SJSA1 (cell line): ENCODE results near the gene NXT1. TPM values are rescaled to one million over a fixed set of nuclear protein-coding genes. Genes with fewer than 3 reads are reported as not detected.

Source experiments
- DNase-seq, 2 experiments: peaks; one replicate each; pipeline ENCODE4 v3.0.0-alpha.2; 2015 to 2020; ENCODE audit warnings: low spot score in 2 of 2, low read depth in 1 of 2
- H3K27ac ChIP-seq: fragments of 250-450 bp; sonication (Bioruptor Pico); 2 replicates; pipeline ENCODE4 v1.5.1; 2020; ENCODE audit warnings: mild to moderate bottlenecking, moderate library complexity
- H3K27me3 ChIP-seq: fragments of 250-450 bp; sonication (Bioruptor Pico); replicated peaks from 2 replicates; pipeline ENCODE4 v1.5.1; 2020; ENCODE audit warnings: mild to moderate bottlenecking, moderate library complexity
- H3K36me3 ChIP-seq: fragments of 250-450 bp; sonication (Bioruptor Pico); 2 replicates; pipeline ENCODE4 v1.5.1; 2020; ENCODE audit warnings: mild to moderate bottlenecking
- H3K4me1 ChIP-seq: fragments of 250-450 bp; sonication (Bioruptor Pico); replicated peaks from 2 replicates; pipeline ENCODE4 v1.6.1; 2021; ENCODE audit warnings: mild to moderate bottlenecking
- H3K4me3 ChIP-seq: fragments of 250-450 bp; sonication (Bioruptor Pico); 2 replicates; pipeline ENCODE4 v1.5.1; 2020; ENCODE audit warnings: mild to moderate bottlenecking
- H3K9me3 ChIP-seq: fragments of 250-450 bp; sonication (Bioruptor Pico); replicated peaks from 2 replicates; pipeline ENCODE4 v1.5.1; 2020; ENCODE audit warnings: mild to moderate bottlenecking
- total RNA-seq: library from RNA; depleted of rRNA; stranded (reverse); fragments of >200 nt; shearing (Covaris generic); gene quantifications from 2 replicates; pipeline ENCODE4 v1.2.3, GENCODE V29; 2014; rRNA removed

The NXT1 gene
- total RNA-seq, 1 experiment from 2014 or later, result 76.0 TPM

DNA sequence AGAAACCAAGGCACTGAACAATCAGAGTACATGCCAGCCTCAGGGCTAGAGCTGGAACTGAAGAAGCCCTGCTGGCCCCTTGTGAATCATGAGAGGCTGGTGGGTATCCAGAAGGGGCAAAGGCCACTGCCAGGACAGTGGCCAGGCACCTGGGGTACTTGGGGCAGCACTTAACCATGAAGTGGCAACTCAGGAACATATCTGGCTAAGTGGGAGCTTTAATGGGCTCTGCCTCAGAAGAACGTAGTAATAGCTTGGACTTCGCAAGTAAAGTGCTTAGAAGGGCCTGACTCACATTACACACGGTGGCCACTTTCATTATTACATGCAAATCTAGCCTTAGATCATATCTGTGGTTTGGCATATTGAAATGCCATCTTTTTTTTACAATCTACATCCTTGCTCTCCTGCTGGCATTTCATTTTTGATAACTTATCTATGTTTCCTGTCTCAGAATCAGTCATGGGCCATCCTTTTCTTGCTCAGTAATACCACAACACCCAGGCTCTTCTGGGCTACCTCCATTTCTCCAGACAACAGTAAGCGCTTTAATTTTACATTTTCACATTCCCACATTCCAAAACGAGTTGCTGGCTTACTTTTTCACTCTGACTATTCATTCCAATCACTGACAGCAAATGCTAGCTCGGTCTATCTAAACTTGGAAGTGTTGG is 49.1 kb downstream of the NXT1 start:
- peaks cover 30% of the 10 kb centered on the region for H3K36me3 ChIP-seq
- no peak for DNase-seq
- H3K27ac ChIP-seq, result no peak overlapping the region
- no peaks in the 10 kb centered on the region for H3K27me3 ChIP-seq
- H3K4me3 ChIP-seq, result no peak overlapping the region
- no peaks in the 10 kb centered on the region for H3K9me3 ChIP-seq
- H3K4me1 ChIP-seq, result no peaks in the 10 kb centered on the region

DNA sequence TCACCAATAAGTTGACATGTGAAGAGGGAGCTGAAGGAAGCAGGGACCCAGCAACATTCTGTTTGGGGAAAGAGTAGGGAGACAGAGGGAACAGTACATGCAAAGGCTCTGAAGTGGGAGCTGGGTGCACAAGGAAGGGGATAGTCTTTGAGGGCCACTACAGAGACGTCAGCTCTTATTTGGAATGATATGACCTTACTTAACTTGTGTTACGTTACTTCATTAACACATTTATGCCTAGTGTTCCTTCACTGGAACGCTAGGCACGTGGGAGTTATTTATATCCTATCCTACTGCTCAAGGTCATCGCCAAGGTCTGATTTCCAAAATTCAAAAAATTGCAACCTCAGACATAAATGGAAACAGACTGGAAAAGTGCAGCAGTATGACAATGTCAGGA is 50.5 kb downstream of the NXT1 start:
- no peak for DNase-seq
- no peaks in the 10 kb centered on the region for H3K27me3 ChIP-seq
- H3K36me3 ChIP-seq, result peaks cover 22% of the 10 kb centered on the region
- H3K9me3 ChIP-seq, result no peaks in the 10 kb centered on the region
- H3K27ac ChIP-seq, result no peak overlapping the region
- no peaks in the 10 kb centered on the region for H3K4me1 ChIP-seq
- no peak overlapping the region for H3K4me3 ChIP-seq

DNA sequence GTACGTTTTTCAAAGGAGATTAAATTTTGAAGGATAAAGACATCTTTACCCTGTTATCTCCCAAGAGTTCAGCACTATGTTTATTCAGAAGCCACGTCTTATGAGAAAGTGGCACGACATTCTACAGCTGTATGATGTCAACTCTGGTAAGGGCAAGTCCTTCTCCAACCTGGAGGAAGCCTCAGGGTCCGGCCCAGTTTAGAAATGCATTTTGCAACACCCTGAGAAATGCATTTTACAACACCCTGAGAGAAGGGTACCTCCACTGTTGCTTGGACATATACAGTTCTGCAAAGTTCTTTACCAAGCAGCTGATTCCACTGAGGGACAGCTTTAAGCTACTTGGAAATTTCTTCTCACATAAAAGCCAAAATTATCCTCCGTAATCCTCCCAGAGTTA is 53.2 kb downstream of the NXT1 start:
- H3K4me1 ChIP-seq, result no peaks in the 10 kb centered on the region
- peaks cover 18% of the 10 kb centered on the region; the same call in 1 of the 2 replicates for H3K36me3 ChIP-seq
- no peak overlapping the region for H3K27ac ChIP-seq
- DNase-seq, result no peak
- no peaks in the 10 kb centered on the region for H3K9me3 ChIP-seq
- H3K4me3 ChIP-seq, result no peak overlapping the region
- H3K27me3 ChIP-seq, result no peaks in the 10 kb centered on the region

DNA sequence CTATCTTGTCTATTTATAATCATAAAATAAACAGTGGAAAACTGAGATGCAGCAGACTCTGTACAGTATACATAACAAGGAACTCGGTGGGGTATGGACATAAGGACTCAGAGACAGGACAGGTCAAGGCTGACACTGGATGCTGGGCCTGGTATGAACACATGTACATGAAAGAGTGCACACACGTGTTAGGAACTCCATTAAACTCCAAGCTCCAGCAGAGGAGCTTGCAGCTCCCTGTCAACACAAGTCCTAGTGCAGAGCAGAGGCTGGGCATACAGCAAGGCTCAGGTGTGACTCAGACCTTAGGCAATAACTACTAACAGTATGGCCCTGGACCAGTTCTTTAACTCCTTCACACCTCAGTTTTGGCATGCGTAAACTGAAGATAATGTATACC is 53.6 kb downstream of the NXT1 start:
- no peaks in the 10 kb centered on the region for H3K27me3 ChIP-seq
- H3K4me3 ChIP-seq, result no peak overlapping the region
- DNase-seq, result no peak
- H3K9me3 ChIP-seq, result no peaks in the 10 kb centered on the region
- H3K4me1 ChIP-seq, result no peaks in the 10 kb centered on the region
- peaks cover 18% of the 10 kb centered on the region; the same call in 1 of the 2 replicates for H3K36me3 ChIP-seq
- no peak overlapping the region for H3K27ac ChIP-seq

Other genes starting within 250 kb of the NXT1 start
- gene GZF1, start 11.4 kb downstream of the NXT1 start, total RNA-seq, result 19.4 and 22.0 TPM in 2 replicates
- gene NAPB, start 70.7 kb downstream of the NXT1 start, total RNA-seq, result 8.8 and 9.2 TPM in 2 replicates
- gene CSTL1, start 88.9 kb downstream of the NXT1 start, total RNA-seq, result not detected in 2 replicates
- not detected in 2 replicates for gene CST11, start 102.1 kb downstream of the NXT1 start, total RNA-seq
- gene CST8, start 140.3 kb downstream of the NXT1 start, total RNA-seq, result not detected in 2 replicates
- not detected in 2 replicates for gene CST9L, start 217.7 kb downstream of the NXT1 start, total RNA-seq